GM20431 (cell line): ENCODE data around the gene ANLN.
"Not testable (repeated sequence)": the region's sequence is repeated elsewhere in the genome, so short reads cannot be mapped to it uniquely, and the experiment has no call there.

Experiments
- in situ Hi-C: fragments of 300-500 bp; cut with MseI, MboI; formaldehyde crosslinking; loops from one replicate; pipeline ENCODE4 v1.15.0; 2020; ENCODE audit warnings: low sequenced_read_pairs; ENCODE audit not compliant: unreplicated experiment

Gene ANLN

DNA sequence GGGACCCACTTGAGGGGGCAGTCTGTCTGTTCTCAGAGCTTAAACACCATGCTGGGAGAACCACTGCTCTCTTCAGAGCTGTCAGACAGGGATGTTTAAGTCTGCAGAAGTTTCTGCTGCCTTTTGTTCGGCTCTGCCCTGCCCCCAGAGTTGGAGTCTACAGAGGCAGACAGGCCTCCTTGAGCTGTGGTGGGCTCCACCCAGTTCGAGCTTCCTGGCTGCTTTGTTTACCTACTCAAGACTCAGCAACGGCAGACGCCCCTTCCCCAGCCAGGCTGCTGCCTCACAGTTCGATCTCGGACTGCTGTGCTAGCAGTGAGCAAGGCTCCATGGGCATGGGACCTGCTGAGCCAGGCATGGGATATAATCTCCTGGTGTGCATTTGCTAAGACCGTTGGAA is 11.1 kb upstream of the ANLN start:
- in situ Hi-C loops = not testable (repeated sequence)

- in situ Hi-C loops = no loop called here
Observed at GRCh38 chr7:36379831-36380504, 9.7 kb upstream of the ANLN start.

GRCh38 chr7:36381056-36381455 is 8.6 kb upstream of the ANLN start:
- in situ Hi-C loops = no loop called here

- in situ Hi-C loops = not testable (repeated sequence)
Observed at GRCh38 chr7:36383284-36383683, 6.4 kb upstream of the ANLN start.

DNA sequence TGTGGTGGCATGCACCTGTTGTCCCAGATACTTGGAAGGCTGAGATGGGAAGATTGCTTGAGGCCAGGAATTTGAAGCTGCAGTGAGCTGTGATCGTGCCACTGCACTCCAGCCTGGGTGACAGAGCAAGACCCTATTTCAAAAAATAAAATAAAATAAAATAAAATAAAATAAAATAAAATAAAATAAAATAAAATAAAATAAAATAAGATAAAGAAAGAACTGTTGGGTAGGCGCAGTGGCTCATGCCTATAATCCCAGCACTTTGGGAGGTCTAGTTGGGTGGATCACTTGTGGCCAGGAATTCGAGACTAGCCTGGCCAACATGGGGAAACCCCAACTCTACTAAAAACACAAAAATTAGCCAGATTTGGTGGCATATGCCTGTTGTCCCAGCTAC is 4.0 kb upstream of the ANLN start:
- in situ Hi-C loops = not testable (repeated sequence)

- in situ Hi-C loops = no loop called here
Observed at GRCh38 chr7:36387435-36388231, 2.0 kb upstream of the ANLN start.

DNA sequence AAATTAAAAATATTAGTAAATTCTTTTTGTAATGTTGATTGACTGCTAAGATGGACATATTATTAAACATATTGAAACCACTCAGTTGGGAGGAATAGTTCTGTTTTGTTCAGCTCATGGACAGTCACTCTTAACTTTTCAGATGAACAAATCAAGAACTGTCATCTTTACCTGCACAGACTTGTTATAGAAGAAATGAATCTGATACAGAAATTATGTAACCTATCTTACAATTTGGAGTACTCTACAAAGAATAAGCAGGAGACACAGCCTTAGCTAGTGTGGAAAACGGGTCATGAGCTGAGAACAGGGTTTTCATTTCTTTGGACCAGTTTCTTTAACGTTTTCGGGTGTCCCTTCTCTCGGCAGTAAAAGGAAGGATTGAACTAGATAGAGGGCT is 1.2 kb upstream of the ANLN start:
- in situ Hi-C loops = no loop called here

DNA sequence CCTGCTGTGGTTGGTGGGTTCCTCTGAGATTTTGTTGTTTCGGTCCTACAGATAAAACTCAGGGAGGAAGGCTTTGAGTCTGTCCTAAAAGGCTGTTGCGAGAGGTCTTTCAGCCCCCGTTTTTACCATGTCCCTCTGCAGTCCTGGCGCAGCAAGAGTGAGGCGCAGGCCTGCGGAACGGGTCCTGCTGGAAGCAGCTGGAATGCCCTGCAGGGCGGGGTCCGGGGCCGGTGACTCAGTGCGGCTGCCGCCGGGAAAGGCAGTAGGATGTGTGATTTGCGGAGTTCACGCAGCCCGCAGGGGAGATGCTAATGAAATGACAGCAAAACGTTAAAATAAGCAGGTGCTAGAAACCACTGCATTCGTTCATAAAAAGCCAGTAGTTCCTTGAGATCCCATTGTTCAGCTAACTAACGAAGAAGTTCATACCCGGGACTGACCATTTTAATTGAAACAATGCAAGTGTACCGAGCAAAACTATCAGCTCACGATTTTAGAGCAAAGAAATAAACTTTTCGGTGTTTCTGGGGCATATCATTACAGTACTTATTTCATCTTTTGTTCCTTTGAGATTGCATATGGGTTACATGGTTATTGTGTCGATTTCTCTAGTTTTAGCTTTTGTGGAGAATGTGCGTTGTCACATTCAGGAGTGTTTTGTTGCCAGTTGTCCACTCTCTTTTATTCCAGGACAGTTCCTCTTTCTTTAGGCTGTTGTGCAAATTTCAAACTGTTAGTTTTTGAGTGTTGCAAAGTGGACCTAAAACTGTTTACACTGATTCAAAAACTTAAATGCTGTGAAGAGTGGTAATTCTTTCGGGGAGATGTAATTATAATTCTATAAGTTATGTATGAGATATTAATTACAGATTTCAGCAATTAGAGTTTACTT is 783 bp downstream of the ANLN start:
- in situ Hi-C loops = no loop called here

- in situ Hi-C loops = no loop called here
Observed at GRCh38 chr7:36391436-36392198, 2.0 kb downstream of the ANLN start.

GRCh38 chr7:36393826-36394225 is 4.2 kb downstream of the ANLN start:
- in situ Hi-C loops = no loop called here

DNA sequence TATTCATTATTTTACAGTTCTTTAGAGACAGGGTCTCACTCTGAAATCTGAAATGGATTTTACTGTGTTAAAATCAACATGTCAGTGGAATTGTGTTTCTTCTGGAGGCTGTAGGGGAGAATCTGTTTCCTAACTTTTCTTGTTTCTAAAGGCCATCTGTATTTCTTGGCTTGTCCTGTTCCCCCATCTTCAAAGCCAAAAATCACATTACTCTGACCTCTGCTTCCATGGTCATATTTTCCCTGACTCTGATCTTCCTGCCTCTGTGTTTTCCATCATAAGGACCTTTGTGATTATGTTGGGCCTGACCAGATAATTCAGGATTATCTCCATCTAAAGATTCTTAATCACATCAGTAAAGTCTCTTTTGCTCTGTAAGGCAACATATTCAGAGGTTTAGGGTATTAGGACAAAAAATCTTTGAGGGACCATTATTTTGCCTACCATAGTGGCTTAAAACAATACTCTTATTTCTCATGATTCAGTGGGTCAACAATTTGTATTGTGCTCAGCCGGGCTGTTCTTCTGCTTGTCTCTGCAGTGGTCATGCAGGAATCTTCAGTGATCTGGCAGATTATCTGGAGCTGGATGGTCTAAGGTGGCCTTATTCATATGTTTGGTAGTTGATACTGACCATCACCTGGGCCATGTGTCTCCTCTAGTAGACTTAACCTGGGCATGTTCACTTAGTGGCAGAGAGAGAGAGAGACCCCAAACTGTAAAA is 5.7 kb downstream of the ANLN start:
- in situ Hi-C loops = no loop called here

GRCh38 chr7:36396150-36396549 is 6.5 kb downstream of the ANLN start:
- in situ Hi-C loops = no loop called here

- in situ Hi-C loops = no loop called here
Observed at GRCh38 chr7:36400036-36400435, 10.4 kb downstream of the ANLN start.

- in situ Hi-C loops = no loop called here
Observed at GRCh38 chr7:36400606-36401005, 10.9 kb downstream of the ANLN start.

GRCh38 chr7:36403452-36403851 is 13.8 kb downstream of the ANLN start:
- in situ Hi-C loops = no loop called here

GRCh38 chr7:36404639-36405408 is 15.2 kb downstream of the ANLN start:
- in situ Hi-C loops = no loop called here

GRCh38 chr7:36405409-36405803 is 15.7 kb downstream of the ANLN start:
- in situ Hi-C loops = no loop called here

GRCh38 chr7:36406156-36406555 is 16.5 kb downstream of the ANLN start:
- in situ Hi-C loops = no loop called here
